Stimulated activated effector memory CD8-positive, alpha-beta T cell treated with anti-CD3 and anti-CD28 coated beads, Interleukin-12 subunit alpha, Interleukin-12 subunit beta, amount 100 ng/mL, for 72 hours (primary cell): ENCODE results near the gene FILIP1.
"Not testable (repeated sequence)": the region's sequence is repeated elsewhere in the genome, so short reads cannot be mapped to it uniquely, and the experiment has no call there.

ENCODE experiments used
- ATAC-seq: fragments of 150-1000 bp; cut with Tn5 transposase; 2 replicates; pipeline ENCODE4 v1.10.0; 2021
- DNase-seq, 2 donors: peaks; one replicate each; pipeline ENCODE4 v3.0.0; 2021 to 2022; ENCODE audit warnings: low spot score in 2 of 2
- H3K27ac Mint-ChIP-seq: one replicate; pipeline ENCODE4 v1.8.0; 2022; ENCODE audit warnings: mild to moderate bottlenecking, mixed read lengths
- H3K36me3 Mint-ChIP-seq: one replicate; pipeline ENCODE4 v1.8.0; 2022; ENCODE audit warnings: mild to moderate bottlenecking, mixed read lengths
- H3K4me1 Mint-ChIP-seq: one replicate; pipeline ENCODE4 v1.8.0; 2022; ENCODE audit warnings: mixed read lengths
- H3K4me3 Mint-ChIP-seq: one replicate; pipeline ENCODE4 v1.8.0; 2022; ENCODE audit warnings: mild to moderate bottlenecking, mixed read lengths
- H3K9me3 Mint-ChIP-seq: one replicate; pipeline ENCODE4 v1.8.0; 2022; ENCODE audit warnings: mixed read lengths

Gene FILIP1

DNA sequence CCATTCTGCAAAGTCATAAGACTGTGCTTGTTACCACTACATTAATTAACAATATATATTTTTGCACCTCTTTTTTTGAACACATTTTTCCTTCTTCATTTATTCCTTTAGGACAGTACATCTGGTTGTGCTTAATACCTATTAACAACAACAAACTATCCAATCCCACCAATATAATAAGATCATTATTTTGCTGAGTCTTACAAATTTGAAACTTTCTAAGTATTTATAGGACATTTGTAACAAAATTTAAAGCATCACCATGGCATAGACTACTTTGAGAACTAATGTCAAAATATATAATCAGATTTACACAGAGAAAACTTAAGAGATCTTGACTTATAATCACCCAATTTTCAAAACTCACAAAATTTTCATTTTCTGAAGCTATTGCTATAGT lies 47.9 kb downstream of the FILIP1 start:
- DNase-seq: no peak
- Mint-ChIP-seq H3K4me1 (no peaks in the 10 kb centered on the region), H3K27ac (no peak overlapping the region), H3K9me3 (no peaks in the 10 kb centered on the region), H3K36me3 (no peaks in the 10 kb centered on the region), H3K4me3 (no peak overlapping the region)
- no peak for ATAC-seq

DNA sequence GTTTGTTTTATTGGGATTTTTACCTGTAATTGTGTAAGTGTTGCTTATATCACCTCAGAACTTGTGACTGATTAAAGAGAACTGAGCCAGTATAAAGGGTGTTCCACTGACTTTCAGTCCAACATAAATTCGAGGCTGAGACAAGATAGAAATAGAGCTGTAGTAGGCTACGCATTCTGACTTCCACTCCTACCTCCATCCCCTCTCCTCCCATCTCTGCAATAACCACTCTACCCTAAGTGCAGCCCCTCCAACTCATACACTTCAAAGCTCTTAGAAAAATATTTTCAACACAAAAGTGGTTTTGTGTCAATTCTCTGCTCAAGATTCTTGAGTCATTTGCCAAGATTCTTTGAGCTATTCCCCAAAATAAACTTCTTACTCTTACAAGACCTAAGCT lies 48.7 kb downstream of the FILIP1 start:
- ATAC-seq (no peak), DNase-seq (no peak)
- no peaks in the 10 kb centered on the region for H3K9me3 Mint-ChIP-seq
- H3K27ac Mint-ChIP-seq: no peak overlapping the region
- no peaks in the 10 kb centered on the region for H3K4me1 Mint-ChIP-seq
- H3K4me3 Mint-ChIP-seq: no peak overlapping the region
- no peaks in the 10 kb centered on the region for H3K36me3 Mint-ChIP-seq

DNA sequence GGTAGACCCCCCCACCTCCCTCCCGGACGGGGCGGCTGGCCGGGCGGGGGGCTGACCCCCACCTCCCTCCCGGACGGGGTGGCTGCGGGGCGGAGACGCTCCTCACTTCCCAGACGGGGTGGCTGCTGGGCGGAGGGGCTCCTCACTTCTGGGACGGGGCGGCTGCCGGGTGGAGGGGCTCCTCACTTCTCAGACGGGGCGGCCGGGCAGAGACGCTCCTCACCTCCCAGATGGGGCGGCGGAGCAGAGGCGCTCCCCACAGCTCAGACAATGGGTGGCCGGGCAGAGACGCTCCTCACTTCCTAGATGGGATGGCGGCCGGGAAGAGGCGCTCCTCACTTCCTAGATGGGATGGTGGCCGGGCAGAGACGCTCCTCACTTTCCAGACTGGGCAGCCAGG lies 51.7 kb downstream of the FILIP1 start:
- not testable (repeated sequence) for H3K4me3 Mint-ChIP-seq, H3K27ac Mint-ChIP-seq, H3K4me1 Mint-ChIP-seq, H3K36me3 Mint-ChIP-seq, ATAC-seq, DNase-seq, H3K9me3 Mint-ChIP-seq

DNA sequence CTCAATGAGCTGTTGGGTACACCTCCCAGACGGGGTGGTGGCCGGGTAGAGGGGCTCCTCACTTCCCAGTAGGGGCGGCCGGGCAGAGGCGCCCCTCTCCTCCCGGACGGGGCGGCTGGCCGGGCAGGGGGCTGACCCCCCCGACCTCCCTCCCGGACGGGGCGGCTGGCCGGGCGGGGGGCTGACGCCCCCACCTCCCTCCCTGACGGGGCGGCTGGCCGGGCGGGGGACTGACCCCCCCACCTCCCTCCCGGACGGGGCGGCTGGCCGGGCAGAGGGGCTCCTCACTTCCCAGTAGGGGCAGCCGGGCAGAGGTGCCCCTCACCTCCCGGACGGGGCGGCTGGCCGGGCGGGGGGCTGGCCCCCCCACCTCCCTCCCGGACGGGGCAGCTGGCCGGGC lies 52.1 kb downstream of the FILIP1 start:
- not testable (repeated sequence) for H3K4me3 Mint-ChIP-seq, H3K9me3 Mint-ChIP-seq, DNase-seq, H3K36me3 Mint-ChIP-seq, H3K4me1 Mint-ChIP-seq, H3K27ac Mint-ChIP-seq, ATAC-seq

DNA sequence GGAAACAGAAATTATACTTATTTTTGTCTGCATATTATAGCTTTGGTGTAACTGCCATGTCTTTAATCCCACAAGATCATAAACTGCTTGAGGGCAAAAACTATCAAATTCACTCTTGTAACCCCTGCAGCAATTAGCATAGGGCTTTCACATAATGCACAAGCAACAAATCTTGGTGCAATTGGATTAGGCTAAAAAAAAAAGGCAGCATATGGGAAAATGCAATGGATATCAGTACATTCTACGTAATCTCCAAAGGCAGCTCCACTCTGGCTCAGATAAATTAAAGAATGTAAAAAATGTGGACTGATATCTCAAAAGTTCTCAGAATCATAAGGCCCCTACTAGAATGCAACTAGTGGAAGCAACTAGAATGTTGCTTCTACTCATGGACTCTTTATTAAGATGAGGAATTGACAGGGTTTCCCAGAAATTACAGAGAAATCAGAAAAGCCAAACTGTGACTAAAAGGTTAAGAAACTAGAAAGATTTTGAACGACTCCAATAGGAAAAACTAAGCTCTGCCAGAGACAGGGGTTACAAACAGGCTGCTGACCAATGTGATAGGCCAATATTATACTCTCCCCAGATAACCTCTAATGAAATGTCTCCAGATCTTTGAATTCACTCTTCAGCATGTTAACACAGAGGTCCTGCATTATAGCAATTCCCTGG lies 55.0 kb downstream of the FILIP1 start:
- Mint-ChIP-seq H3K9me3 (no peaks in the 10 kb centered on the region), H3K27ac (no peak overlapping the region), H3K4me3 (no peak overlapping the region), H3K4me1 (no peaks in the 10 kb centered on the region), H3K36me3 (no peaks in the 10 kb centered on the region)
- ATAC-seq (no peak), DNase-seq (no peak)

DNA sequence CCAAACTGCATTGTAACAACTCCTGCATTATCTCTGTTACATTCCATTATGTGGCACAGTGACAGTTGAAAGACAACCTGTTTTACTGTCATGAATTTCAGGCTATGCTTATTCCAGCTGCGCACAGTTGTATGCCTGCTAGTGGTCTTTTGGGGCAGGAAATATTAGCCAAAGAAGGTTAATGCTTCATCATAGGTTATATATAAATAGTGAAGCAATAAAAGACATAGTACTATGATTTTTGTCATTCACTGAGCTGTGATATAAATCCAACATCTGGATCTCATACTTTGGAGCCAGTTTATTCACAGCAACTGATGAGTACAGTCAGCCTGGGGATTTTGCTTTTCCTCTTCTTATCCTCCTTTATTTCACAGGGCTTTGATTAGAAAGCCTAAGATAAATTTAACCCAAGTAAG lies 55.6 kb downstream of the FILIP1 start:
- Mint-ChIP-seq H3K27ac (no peak overlapping the region), H3K9me3 (no peaks in the 10 kb centered on the region), H3K4me1 (no peaks in the 10 kb centered on the region), H3K36me3 (no peaks in the 10 kb centered on the region), H3K4me3 (no peak overlapping the region)
- DNase-seq (no peak), ATAC-seq (no peak)

DNA sequence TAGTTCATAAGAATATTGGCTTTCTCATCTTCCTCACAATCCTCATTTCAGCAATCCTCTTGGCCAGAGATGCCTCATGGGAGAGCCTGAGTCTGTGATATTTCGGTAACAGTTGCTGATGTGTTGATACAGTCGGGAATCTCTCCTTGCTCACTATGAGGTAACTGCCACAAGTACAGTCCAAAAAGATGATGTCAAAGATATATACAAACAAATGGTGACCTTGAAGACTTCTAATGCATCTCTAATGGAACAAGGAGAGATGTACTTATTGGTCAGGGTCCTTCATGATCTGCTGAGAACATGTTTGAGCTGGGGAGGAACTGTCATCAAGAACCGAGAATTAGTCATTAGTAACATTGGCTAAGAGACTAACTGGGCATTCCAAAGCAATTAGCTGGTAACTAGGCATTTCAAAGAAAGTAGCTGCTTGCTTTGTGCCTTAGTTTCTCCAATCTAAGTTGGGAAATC lies 56.1 kb downstream of the FILIP1 start:
- no peaks in the 10 kb centered on the region for H3K36me3 Mint-ChIP-seq
- H3K27ac Mint-ChIP-seq: no peak overlapping the region
- DNase-seq (no peak), ATAC-seq (no peak)
- no peaks in the 10 kb centered on the region for H3K4me1 Mint-ChIP-seq
- no peak overlapping the region for H3K4me3 Mint-ChIP-seq
- no peaks in the 10 kb centered on the region for H3K9me3 Mint-ChIP-seq

DNA sequence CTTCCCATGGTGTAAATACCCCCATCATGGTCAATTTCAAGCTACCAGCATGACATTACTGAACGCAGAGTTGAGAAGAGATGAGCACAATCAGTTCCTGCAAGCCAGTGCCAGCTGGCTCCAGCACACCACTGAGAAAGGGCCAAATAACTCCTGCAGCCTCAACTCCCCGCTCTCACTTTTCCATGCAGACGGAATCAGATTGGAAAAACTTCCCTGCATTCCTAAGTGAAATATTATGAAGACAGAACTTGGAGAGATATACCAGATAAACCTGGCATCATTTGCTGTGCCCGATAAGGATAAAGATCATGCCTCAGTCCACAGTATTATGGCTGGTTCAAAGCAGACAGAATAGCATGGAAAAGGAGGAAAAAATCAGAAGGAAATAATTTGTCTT lies 56.7 kb downstream of the FILIP1 start:
- no peaks in the 10 kb centered on the region for H3K4me1 Mint-ChIP-seq
- no peak overlapping the region for H3K4me3 Mint-ChIP-seq
- no peak overlapping the region for H3K27ac Mint-ChIP-seq
- ATAC-seq: no peak
- H3K9me3 Mint-ChIP-seq: no peaks in the 10 kb centered on the region
- H3K36me3 Mint-ChIP-seq: no peaks in the 10 kb centered on the region
- no peak for DNase-seq

DNA sequence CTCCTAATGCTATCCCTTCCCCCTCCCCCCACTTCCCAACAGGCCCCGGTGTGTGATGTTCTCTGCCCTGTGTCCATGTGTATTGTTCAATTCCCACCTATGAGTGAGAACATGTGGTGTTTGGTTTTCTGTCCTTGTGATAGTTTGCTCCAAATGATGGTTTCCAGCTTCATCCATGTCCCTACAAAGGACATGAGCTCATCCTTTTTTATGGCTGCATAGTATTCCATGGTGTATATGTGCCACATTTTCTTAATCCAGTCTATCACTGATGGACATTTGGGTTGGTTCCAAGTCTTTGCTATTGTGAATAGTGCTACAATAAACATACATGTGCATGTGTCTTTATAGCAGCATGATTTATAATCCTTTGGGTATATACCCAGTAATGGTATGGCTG lies 60.8 kb downstream of the FILIP1 start:
- H3K4me1 Mint-ChIP-seq, H3K36me3 Mint-ChIP-seq, H3K27ac Mint-ChIP-seq, DNase-seq, ATAC-seq, H3K9me3 Mint-ChIP-seq, H3K4me3 Mint-ChIP-seq: not testable (repeated sequence)

DNA sequence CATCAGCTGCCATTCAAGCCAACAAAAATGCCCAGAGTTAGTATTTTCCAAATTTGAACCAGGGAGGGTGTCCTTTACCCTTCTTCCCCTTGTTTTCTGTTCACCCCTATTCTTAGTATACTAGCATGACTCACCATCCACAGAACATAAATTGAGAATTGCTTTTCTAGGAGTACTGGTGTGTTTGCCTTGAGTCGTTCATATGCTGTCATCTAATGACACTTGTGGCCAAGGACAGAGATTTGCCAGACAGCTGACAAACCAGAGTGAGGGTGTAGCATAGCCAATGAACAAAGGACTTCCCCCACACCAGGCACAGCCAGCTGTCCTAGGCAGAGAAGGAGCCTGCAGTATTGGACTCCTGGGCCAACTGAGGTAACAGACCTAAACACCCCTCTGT lies 62.2 kb downstream of the FILIP1 start:
- ATAC-seq (peak; percentile 84), DNase-seq (no peak)
- H3K9me3 Mint-ChIP-seq: peaks cover 3% of the 10 kb centered on the region
- no peaks in the 10 kb centered on the region for H3K36me3 Mint-ChIP-seq
- H3K4me3 Mint-ChIP-seq: no peak overlapping the region
- no peaks in the 10 kb centered on the region for H3K4me1 Mint-ChIP-seq
- no peak overlapping the region for H3K27ac Mint-ChIP-seq

DNA sequence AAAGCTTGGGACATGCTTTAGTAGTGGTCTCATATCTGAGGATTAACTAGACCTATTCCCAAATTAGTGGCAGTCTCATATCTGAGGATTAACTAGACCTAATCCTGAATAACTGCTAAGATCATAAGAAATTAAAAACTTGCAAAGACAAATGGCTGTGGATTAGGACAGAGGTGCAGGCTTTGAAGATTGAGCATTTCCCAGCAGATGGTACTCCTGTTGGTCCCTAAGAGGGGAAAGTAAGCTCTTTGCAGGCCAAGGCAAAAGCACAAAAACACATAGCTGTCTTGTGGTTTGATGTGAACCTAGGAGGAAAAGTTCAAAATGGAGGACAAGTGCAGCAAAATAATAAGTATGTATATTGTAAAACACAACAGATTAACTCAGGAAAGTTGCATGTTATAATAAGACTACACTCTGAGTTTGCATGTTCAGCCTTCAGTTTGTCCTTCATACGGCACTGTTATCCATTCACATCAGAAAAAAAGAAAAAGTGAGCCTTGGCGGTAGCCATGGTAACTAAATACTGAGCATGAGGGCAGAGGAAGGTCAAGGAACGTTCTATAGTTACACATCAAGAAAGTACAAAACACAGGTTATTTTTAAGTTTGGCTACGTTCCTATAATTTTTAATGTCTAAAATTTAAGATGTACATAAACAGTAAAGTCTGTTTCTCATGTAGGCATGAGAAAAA lies 62.8 kb downstream of the FILIP1 start:
- H3K9me3 Mint-ChIP-seq: peaks cover 3% of the 10 kb centered on the region
- DNase-seq: no peak
- no peak for ATAC-seq
- H3K4me3 Mint-ChIP-seq: no peak overlapping the region
- H3K4me1 Mint-ChIP-seq: no peaks in the 10 kb centered on the region
- H3K36me3 Mint-ChIP-seq: no peaks in the 10 kb centered on the region
- no peak overlapping the region for H3K27ac Mint-ChIP-seq

DNA sequence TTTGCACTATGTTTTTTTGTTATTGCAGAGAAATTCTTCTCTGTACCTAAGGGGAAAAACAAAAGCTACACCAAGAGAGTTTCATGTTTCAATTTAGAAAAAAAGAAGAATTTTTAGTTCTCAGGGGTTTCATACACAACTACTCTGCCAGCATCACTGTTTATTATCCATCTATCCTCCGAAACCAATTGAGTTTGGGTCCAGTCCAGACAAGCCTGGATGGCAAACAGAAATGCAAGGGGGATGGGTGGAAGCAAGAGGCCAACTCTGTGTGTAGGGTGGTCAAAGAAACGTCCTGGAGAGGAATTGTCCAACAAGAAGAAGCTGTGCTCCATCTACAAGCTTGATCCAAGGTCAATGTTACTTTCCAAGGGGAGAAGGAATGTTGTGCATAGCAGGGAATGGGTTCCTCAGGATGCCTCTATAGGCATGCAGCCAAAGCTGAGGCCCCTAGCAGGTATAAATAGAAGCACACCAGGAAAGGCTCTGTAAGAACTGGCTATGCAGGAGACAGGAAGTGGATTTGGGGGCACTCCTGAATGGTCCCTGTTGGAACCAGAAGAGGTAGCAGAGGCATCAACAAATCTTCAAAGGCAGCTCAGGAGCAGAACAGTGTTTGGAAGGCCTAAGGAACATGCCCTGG lies 64.4 kb downstream of the FILIP1 start:
- Mint-ChIP-seq H3K36me3 (no peaks in the 10 kb centered on the region), H3K27ac (no peak overlapping the region), H3K9me3 (peaks cover 3% of the 10 kb centered on the region), H3K4me1 (no peaks in the 10 kb centered on the region), H3K4me3 (no peak overlapping the region)
- DNase-seq (no peak), ATAC-seq (no peak)

DNA sequence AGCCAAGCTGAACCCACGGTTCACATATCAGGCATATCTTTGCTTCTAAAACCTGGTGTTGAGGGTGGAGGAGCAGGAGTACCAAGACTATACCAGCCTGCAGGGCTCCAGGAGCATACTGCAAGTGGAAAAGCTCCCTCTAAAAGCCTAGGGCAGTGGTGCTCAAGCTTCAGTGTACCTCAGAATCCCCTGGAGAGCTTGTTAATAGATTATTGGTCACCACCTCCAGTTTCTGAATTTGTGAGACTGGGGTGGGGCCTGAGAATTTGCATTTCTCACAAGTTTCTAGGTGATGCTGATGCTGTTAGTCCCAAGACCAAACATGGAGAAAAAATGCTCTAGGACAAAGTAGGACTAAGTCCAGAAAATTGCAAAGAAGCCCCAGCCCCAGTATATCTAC lies 65.4 kb downstream of the FILIP1 start:
- no peak overlapping the region for H3K4me3 Mint-ChIP-seq
- DNase-seq (no peak), ATAC-seq (no peak)
- peaks cover 3% of the 10 kb centered on the region for H3K9me3 Mint-ChIP-seq
- no peaks in the 10 kb centered on the region for H3K4me1 Mint-ChIP-seq
- no peaks in the 10 kb centered on the region for H3K36me3 Mint-ChIP-seq
- no peak overlapping the region for H3K27ac Mint-ChIP-seq

DNA sequence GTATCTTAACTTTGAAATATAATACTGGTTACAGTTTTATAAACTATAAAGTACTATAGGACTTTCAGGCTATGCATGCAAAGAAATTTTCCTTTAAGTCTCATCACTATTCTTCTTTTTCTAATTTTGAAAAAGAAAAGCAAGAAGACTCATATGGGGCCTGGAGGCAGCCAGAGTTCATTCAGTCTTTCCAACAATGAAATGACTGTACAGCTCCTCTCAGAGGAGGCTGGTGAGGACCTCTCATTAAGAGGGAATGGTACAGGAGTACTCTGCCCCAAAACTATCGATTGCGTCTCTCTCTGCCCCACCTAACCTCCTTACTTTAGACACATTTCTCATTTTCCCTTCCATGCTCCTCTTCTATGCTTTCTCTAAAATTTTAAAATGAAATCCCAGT lies 66.3 kb downstream of the FILIP1 start:
- Mint-ChIP-seq H3K36me3 (no peaks in the 10 kb centered on the region), H3K4me3 (no peak overlapping the region), H3K9me3 (peaks cover 3% of the 10 kb centered on the region), H3K27ac (no peak overlapping the region), H3K4me1 (no peaks in the 10 kb centered on the region)
- ATAC-seq (peak; percentile 44), DNase-seq (no peak)

DNA sequence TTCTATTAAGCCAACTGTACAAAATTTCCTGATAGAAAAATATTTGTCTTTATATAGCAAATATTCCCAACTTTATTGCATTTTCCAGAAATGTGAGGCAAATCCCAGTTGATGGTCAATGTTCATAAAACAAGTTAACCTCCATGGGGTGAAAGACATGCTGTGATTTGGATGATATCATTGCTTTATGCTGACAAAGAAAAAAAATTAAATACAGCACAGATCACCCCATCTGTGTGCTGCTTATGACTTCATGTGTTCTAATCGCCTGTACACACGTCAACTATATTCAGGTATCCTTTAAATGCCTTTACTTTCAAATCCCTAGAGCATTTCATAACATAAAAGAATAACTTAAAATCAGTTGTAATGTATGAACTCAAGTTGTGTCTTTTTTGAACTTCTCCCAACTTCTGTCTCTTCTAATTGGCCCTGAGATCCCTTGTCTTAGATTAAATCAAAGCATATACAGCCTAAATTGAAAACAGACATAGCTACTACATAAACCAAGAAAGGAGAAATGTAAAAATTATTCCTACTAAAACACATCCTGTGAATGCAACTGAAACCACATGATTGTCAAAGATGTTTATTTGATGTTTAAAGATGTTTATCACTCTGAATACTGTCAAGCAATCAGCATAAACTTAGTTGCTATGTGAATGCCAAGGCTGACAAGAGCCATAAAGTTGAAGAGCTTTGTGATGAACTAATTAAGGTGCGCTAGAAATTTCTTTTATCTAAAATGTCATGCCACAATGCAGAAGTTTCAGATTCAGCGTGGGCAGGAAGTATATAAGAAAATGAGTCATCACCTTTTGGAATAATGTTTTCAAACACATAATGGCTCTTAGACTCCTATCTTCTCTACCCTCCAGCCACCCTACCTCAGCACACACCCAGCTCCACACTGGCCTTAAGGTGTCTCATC lies 68.7 kb downstream of the FILIP1 start:
- no peak for DNase-seq
- no peak overlapping the region for H3K27ac Mint-ChIP-seq
- H3K4me3 Mint-ChIP-seq: no peak overlapping the region
- ATAC-seq: peak; percentile 45
- H3K36me3 Mint-ChIP-seq: no peaks in the 10 kb centered on the region
- no peaks in the 10 kb centered on the region for H3K4me1 Mint-ChIP-seq
- no peaks in the 10 kb centered on the region for H3K9me3 Mint-ChIP-seq
